Spleen (tissue), 11 donors: ENCODE results near the gene TTC19. TPM values are rescaled to one million over a fixed set of nuclear protein-coding genes. Genes with fewer than 3 reads are reported as not detected.

Experiments used
- DNase-seq: peaks from one replicate; pipeline ENCODE4 v3.0.0-alpha.2; 2020
- H3K27ac ChIP-seq, 8 donors: fragments of 200-600 bp; sonication (generic) in 7 of 8; 1 replicate in 4 of 8; 2 replicates in 4 of 8; pipeline versions ENCODE4 v1.5.0 to v1.8.0; 2016 to 2021; ENCODE audit warnings: inconsistent platforms in 4 of 8, mild to moderate bottlenecking in 4 of 8, moderate library complexity in 1 of 8
- H3K27me3 ChIP-seq, 7 donors: fragments of 200-600 bp; sonication (generic) in 6 of 7; replicated peaks in 1 of 7; 1 replicate in 4 of 7; 2 replicates in 3 of 7; pipeline versions ENCODE4 v1.5.0 to v1.8.0; 2016 to 2021; ENCODE audit warnings: inconsistent platforms in 3 of 7, mild to moderate bottlenecking in 1 of 7
- H3K36me3 ChIP-seq, 6 donors: fragments of 200-600 bp; sonication (generic) in 5 of 6; 1 replicate in 4 of 6; 2 replicates in 2 of 6; pipeline versions ENCODE4 v1.5.0 to v1.8.0; 2016 to 2021; ENCODE audit warnings: inconsistent platforms in 2 of 6
- H3K4me1 ChIP-seq, 6 donors: fragments of 200-600 bp; sonication (generic) in 5 of 6; 1 replicate in 3 of 6; 2 replicates in 3 of 6; pipeline versions ENCODE4 v1.5.0 to v1.8.0; 2016 to 2021; ENCODE audit warnings: inconsistent platforms in 3 of 6
- H3K4me3 ChIP-seq, 8 donors: fragments of 200-600 bp; sonication (generic) in 7 of 8; 1 replicate in 4 of 8; 2 replicates in 4 of 8; pipeline versions ENCODE4 v1.5.0 to v1.8.0; 2016 to 2021; ENCODE audit warnings: inconsistent platforms in 4 of 8, mild to moderate bottlenecking in 4 of 8, moderate library complexity in 2 of 8
- H3K9me3 ChIP-seq, 8 donors: fragments of 200-600 bp; sonication (generic) in 7 of 8; 1 replicate in 4 of 8; 2 replicates in 4 of 8; pipeline versions ENCODE4 v1.5.0 to v1.8.0; 2016 to 2021; ENCODE audit warnings: inconsistent platforms in 4 of 8
- CTCF ChIP-seq, 11 experiments: fragments of 200-600 bp in 7 of 11; fragments of 450-650 bp in 4 of 11; sonication (generic) in 4 of 11; IDR thresholded peaks in 8 of 11; conservative IDR thresholded peaks in 3 of 11; 1 replicate in 7 of 11; 2 replicates in 4 of 11; pipeline versions ENCODE4 v1.4.0 to v1.8.0; 2016 to 2021; ENCODE audit warnings: antibody characterized with exemption in 11 of 11, inconsistent platforms in 4 of 11, mild to moderate bottlenecking in 1 of 11
- POLR2A ChIP-seq, 3 donors: fragments of 450-650 bp; IDR thresholded peaks; one replicate each; pipeline ENCODE4 v1.5.1; 2017; ENCODE audit warnings: antibody characterized with exemption in 3 of 3, mild to moderate bottlenecking in 1 of 3
- POLR2AphosphoS5 ChIP-seq, 3 donors: sonication (generic); formaldehyde crosslinking; IDR thresholded peaks; one replicate each; pipeline ENCODE4 v1.5.1; 2017; ENCODE audit warnings: antibody characterized with exemption in 3 of 3
- WGBS, 5 donors: extraction: QIAGEN DNeasy Blood & Tissue Kit in 3 of 5; methylation state at CpG; one replicate each; pipeline versions ENCODE4 v1.1.5 to v1.1.7; 2013 to 2018; 5-methylcytosine and 5-hydroxymethylcytosine counted together
- intact Hi-C: fragments of 100-400 bp; cut with DNase I; formaldehyde crosslinking; loops from one replicate; pipeline ENCODE4 v1.15.0; 2023; ENCODE audit warnings: low total_unique reads
- polyA plus RNA-seq, 3 donors: library from polyadenylated mRNA; stranded (reverse); fragments of 200-250 nt; gene quantifications; one replicate each; pipeline ENCODE4 v1.2.1, GENCODE V29; 2013
- total RNA-seq, 7 donors: library from RNA; depleted of rRNA in 3 of 7; stranded (reverse); fragments of >200 nt in 3 of 7; fragmentation: NEBNext Ultra II Directional in 4 of 7; extraction: Animal tissue kit (Norgen Biotek cat#: 25700) in 4 of 7; gene quantifications; one replicate each; pipeline versions ENCODE4 v1.1.0 to v1.2.1, GENCODE V29; 2016 to 2021
- donor health status: healthy with polysubstance abuse.
- donor health status: DM: no; HTN: no; CAD: no; lungs with moderate emphysema.
- donor health status: DM: no; HTN: no; CAD: no.
- donor health status: Bipolar disorder and iron deficiency.
- donor health status: healthy.
- donor health status: DM: no; HTN: no; CAD: no.
- donor health status: DM: yes; HTN: yes; CAD: no.

The TTC19 gene
- total and polyA plus RNA-seq, 10 donors = 14.6 to 59.9 (median 34.4) TPM

DNA sequence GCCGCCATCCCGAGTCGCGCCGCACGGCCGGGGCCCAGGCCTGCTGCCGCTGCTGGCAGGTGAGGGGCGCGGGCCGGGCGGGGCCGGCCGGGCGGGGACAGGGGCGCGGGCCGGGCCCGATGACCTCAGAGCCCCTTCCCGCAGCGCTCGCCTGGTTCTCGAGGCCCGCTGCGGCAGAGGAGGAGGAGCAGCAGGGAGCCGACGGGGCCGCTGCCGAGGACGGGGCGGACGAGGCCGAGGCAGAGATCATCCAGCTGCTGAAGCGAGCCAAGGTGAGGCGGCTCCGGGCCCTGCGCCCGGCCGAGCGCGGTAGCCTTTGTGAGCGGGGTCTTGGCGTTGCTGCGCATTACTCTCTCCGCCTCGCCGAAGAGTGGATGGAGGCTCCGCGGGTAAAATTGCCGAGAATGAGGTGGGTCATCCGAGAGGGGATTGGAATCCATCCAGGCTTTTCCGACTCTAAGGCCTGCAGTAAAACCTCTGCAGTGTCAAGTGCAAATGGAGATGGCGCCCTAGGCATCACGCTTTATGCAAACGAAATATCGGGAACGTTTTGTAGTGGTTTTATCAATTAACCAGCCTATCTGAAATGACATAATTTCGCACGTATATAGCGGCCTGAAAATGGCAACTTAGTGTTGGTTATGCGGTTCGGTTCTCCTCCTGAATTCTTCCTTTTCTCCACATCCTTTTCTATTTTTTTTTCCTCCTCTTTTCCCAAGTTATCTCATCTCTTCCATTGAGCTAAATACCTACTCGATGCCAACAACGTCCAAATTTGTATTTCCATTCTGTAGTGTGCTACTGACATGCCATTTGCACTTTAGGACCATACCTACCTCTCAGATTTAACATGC is 577 bp downstream of the TTC19 start:
- DNase-seq = no peak
- Histone ChIP-seq H3K4me3 (peak overlapping the region; percentile 57 to 93 (median 72)), H3K4me1 (peaks cover 12 to 73% (median 45%) of the 10 kb centered on the region in 6 donors), H3K27ac (peak overlapping the region; percentile 93 to 99 (median 97)), H3K36me3 (peaks cover 0 to 56% (median 35%) of the 10 kb centered on the region in 6 donors), H3K9me3 (no peaks in the 10 kb centered on the region), H3K27me3 (no peaks in the 10 kb centered on the region)
- WGBS, 5 donors = 1 to 2% (median 1%) methylated on average over 15 to 64 of the region's 64 CpGs
- intact Hi-C loops = no loop called here
- TF ChIP-seq POLR2AphosphoS5 (IDR thresholded peaks at IDR 0.05) (no peak), CTCF (IDR thresholded peaks at IDR 0.05 in 8 of 11, conservative IDR thresholded peaks at IDR 0.05 in 3 of 11) (no peak), POLR2A (IDR thresholded peaks at IDR 0.05) (no peak)

DNA sequence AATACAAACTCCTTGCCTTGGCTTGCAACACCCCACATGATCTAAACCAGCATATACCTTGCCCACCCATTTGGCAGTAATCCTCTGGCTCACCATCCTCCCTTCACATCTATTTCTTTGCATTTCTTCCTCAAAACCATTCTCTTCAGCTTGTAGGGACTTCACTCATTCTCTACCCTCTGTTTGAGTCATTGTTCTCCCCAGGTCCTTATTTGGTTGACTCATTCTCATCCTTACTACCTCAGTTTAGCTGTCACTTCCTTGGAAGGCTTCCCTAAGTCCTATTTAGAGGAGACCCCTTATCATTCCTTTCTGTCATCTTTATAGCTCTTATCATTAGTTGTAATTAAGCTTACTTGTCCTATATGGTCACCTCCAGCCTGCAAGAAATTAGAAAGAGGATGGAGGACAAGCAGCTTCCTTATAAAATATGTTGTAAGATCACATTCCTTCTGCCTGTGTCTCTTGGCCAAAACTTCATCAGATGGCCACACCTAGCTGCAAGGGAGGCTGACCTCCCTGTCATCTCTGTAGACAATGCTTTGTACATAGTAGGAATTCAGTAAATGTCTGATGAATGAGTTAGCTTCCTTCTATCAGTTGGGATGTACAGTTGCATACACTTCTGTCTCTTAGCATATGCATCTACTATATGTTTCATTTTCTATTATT is 1.7 kb downstream of the TTC19 start:
- TF ChIP-seq POLR2AphosphoS5 (IDR thresholded peaks at IDR 0.05) = no peak
- TF ChIP-seq POLR2A (IDR thresholded peaks at IDR 0.05) = no peak
- TF ChIP-seq CTCF (IDR thresholded peaks at IDR 0.05 in 8 of 11, conservative IDR thresholded peaks at IDR 0.05 in 3 of 11) = no peak
- Histone ChIP-seq H3K27me3 (no peaks in the 10 kb centered on the region), H3K9me3 (no peaks in the 10 kb centered on the region), H3K36me3 (peaks cover 0 to 59% (median 46%) of the 10 kb centered on the region in 6 donors), H3K4me3 (peak overlapping the region in 4 of 8 donors; percentile 69 to 93 (median 72)), H3K27ac (peak overlapping the region in 2 of 8 donors; percentile 93 to 99), H3K4me1 (peaks cover 12 to 71% (median 45%) of the 10 kb centered on the region in 6 donors)
- DNase-seq = no peak
- intact Hi-C loops = no loop called here

- Histone ChIP-seq H3K27ac (no peak overlapping the region), H3K4me1 (peaks cover 12 to 57% (median 41%) of the 10 kb centered on the region in 6 donors), H3K27me3 (no peaks in the 10 kb centered on the region), H3K36me3 (peaks cover 0 to 66% (median 60%) of the 10 kb centered on the region in 6 donors), H3K9me3 (no peaks in the 10 kb centered on the region), H3K4me3 (no peak overlapping the region)
- no peak for DNase-seq
- 88 to 94% (median 93%) methylated on average over 2 of the region's 2 CpGs for WGBS, 5 donors
- intact Hi-C loops = no loop called here
- TF ChIP-seq POLR2AphosphoS5 (IDR thresholded peaks at IDR 0.05) (no peak), POLR2A (IDR thresholded peaks at IDR 0.05) (no peak), CTCF (IDR thresholded peaks at IDR 0.05 in 8 of 11, conservative IDR thresholded peaks at IDR 0.05 in 3 of 11) (no peak)
Measured at GRCh38 chr17:16002708-16003260, 3.2 kb downstream of the TTC19 start.
